IgD-negative memory B cell (primary cell): ENCODE results near the gene DHX36. TPM values are rescaled to one million over a fixed set of nuclear protein-coding genes. Genes with fewer than 3 reads are reported as not detected.

Source experiments
- H3K27ac Mint-ChIP-seq, 3 donors: one replicate each; pipeline ENCODE4 v1.8.0; 2020 to 2022; ENCODE audit warnings: mild to moderate bottlenecking in 3 of 3, mixed read lengths in 3 of 3, moderate library complexity in 1 of 3
- H3K27me3 Mint-ChIP-seq: one replicate; pipeline ENCODE4 v1.8.0; 2021; ENCODE audit warnings: mixed read lengths
- H3K36me3 Mint-ChIP-seq: one replicate; pipeline ENCODE4 v1.8.0; 2020; ENCODE audit warnings: mild to moderate bottlenecking, mixed read lengths
- H3K4me1 Mint-ChIP-seq, 3 donors: one replicate each; pipeline ENCODE4 v1.8.0; 2020 to 2022; ENCODE audit warnings: mixed read lengths in 3 of 3, mild to moderate bottlenecking in 1 of 3
- H3K4me3 Mint-ChIP-seq, 4 donors: one replicate each; pipeline ENCODE4 v1.8.0; 2020 to 2022; ENCODE audit warnings: mild to moderate bottlenecking in 4 of 4, mixed read lengths in 4 of 4, moderate library complexity in 3 of 4
- H3K9me3 Mint-ChIP-seq, 3 donors: one replicate each; pipeline ENCODE4 v1.8.0; 2020 to 2021; ENCODE audit warnings: mixed read lengths in 3 of 3, mild to moderate bottlenecking in 1 of 3
- polyA plus RNA-seq: library from polyadenylated mRNA; unstranded; fragments of 300-500 nt; fragmentation: Illumina TruSeq; gene quantifications from one replicate; pipeline ENCODE4 v1.2.3, GENCODE V29; 2021

DHX36 gene
- polyA plus RNA-seq, 1 donor from 2014 or later, result 15.4 TPM

DNA sequence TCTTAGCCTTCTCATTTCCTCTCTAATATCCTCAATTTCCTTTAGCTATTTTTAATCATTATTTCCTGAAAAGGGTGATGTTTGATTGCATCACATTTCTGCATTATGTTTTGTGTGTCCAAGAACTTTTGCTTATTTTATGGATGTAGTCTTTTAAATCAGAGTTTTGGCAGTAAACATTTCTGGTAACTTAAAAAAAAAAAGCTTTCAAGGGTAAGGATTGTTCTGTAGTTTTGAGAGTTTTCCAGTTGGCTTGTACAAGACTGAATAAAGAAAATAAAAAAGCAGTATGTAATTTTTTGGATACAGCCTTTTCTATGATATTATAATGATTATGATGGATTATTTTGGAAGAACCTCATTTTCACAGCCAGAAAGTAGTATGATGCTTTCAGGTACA lies 99.4 kb downstream of the DHX36 start:
- Mint-ChIP-seq H3K4me1 (peaks cover 0 to 1% (median 0%) of the 10 kb centered on the region in 3 donors), H3K27me3 (peaks cover 3% of the 10 kb centered on the region)

DNA sequence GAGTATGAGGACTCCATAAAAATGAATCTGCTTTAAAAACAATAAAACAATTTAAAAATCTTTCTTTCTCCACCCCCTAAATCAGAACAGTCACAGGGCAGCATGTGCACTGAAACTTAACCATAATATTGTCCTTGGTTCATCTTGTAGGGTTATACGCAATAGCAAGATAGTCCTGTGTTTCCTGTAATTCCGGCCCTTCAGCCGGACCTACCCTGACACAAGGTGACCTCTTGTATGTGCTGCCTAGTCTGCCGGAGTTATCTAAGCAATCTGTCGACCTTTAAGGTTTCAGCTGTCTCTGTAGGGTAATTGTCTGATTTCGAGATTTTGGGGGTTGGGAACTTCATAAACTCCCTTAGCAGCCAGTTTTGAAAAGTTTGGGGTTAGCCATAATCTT lies 99.9 kb downstream of the DHX36 start:
- H3K4me1 Mint-ChIP-seq, result peaks cover 0 to 1% (median 0%) of the 10 kb centered on the region in 3 donors
- no peak overlapping the region for H3K27ac Mint-ChIP-seq
- no peaks in the 10 kb centered on the region for H3K9me3 Mint-ChIP-seq
- peaks cover 3% of the 10 kb centered on the region for H3K27me3 Mint-ChIP-seq
- peaks cover 1% of the 10 kb centered on the region for H3K36me3 Mint-ChIP-seq
- no peak overlapping the region for H3K4me3 Mint-ChIP-seq

More for the DNA sequence above, 99.4 kb downstream of the DHX36 start:
- H3K9me3 Mint-ChIP-seq, result no peaks in the 10 kb centered on the region
- H3K4me3 Mint-ChIP-seq, result no peak overlapping the region
- no peak overlapping the region for H3K27ac Mint-ChIP-seq
- H3K36me3 Mint-ChIP-seq, result peaks cover 1% of the 10 kb centered on the region

DNA sequence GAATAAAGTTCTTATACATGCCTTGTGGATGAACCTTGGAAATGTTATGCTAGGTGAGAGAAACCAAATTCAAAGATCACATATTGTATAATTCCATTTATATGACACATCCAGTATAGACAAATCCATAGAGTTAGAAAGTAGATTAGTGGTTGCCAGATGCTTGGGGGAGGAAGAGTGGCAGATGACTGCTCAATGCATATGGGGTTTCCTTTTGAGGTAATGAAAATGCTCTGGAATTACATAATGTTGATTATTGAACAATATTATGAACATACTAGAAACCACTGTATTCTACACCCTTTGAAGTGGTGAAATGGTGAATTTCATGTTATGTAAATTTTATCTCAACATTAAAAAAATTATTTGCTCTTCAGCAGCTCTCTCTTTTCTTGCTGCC lies 100.8 kb downstream of the DHX36 start:
- peaks cover 3% of the 10 kb centered on the region for H3K27me3 Mint-ChIP-seq
- peaks cover 1% of the 10 kb centered on the region for H3K36me3 Mint-ChIP-seq
- H3K9me3 Mint-ChIP-seq, result no peaks in the 10 kb centered on the region
- no peak overlapping the region for H3K4me3 Mint-ChIP-seq
- peaks cover 0 to 1% (median 0%) of the 10 kb centered on the region in 3 donors for H3K4me1 Mint-ChIP-seq
- H3K27ac Mint-ChIP-seq, result no peak overlapping the region

Other genes starting within 250 kb of the DHX36 start
- 0.11 TPM for gene ARHGEF26, start 203.1 kb downstream of the DHX36 start, polyA plus RNA-seq
- not detected for gene GPR149, start 105.7 kb upstream of the DHX36 start, polyA plus RNA-seq